Cardiac muscle cell (in vitro differentiated cells and primary cell): Measurements from ENCODE around the gene USP48. TPM values are rescaled to one million over a fixed set of nuclear protein-coding genes. Genes with fewer than 3 reads are reported as not detected.
A peak's percentile ranks its signal among the peaks of the same experiment; 100 is the strongest.

Experiments
- DNase-seq, 2 donors: peaks; one replicate each; pipeline versions ENCODE4 v3.0.0 to v3.0.0-alpha.2; 2010 to 2017; ENCODE audit warnings: low read depth in 1 of 2, low spot score in 1 of 2
- H3K27ac ChIP-seq: fragments of 200-600 bp; sonication (generic); 2 replicates; pipeline ENCODE4 v1.5.1; 2016
- H3K27me3 ChIP-seq: fragments of 200-600 bp; sonication (generic); 2 replicates; pipeline ENCODE4 v1.6.0; 2016; ENCODE audit warnings: control low read depth
- H3K36me3 ChIP-seq: fragments of 200-600 bp; sonication (generic); 2 replicates; pipeline ENCODE4 v1.5.1; 2016; ENCODE audit warnings: control low read depth
- H3K4me1 ChIP-seq: fragments of 200-600 bp; sonication (generic); 2 replicates; pipeline ENCODE4 v1.8.1; 2017; ENCODE audit warnings: low read depth, mild to moderate bottlenecking, mixed run types
- H3K4me3 ChIP-seq: fragments of 200-600 bp; sonication (generic); 2 replicates; pipeline ENCODE4 v1.5.1; 2016; ENCODE audit warnings: mild to moderate bottlenecking
- H3K9me3 ChIP-seq: fragments of 200-600 bp; sonication (generic); 2 replicates; pipeline ENCODE4 v1.5.1; 2017; ENCODE audit warnings: low read depth, mild to moderate bottlenecking, control low read depth
- CTCF ChIP-seq: IDR thresholded peaks from 2 replicates; pipeline ENCODE4 v1.5.1; 2012; ENCODE audit warnings: low read depth, mild to moderate bottlenecking, low read length
- polyA plus RNA-seq: library from polyadenylated mRNA; unstranded; fragments of >200 nt; fragmentation: Nextera tagmentation; extraction: Ambion mirVana; gene quantifications from 2 replicates; pipeline ENCODE4 v1.2.1, GENCODE V29; 2016
- total RNA-seq: library from RNA; depleted of rRNA; stranded (reverse); fragments of >200 nt; gene quantifications from 2 replicates; pipeline ENCODE4 v1.2.3, GENCODE V29; 2016

USP48 gene
- total and polyA plus RNA-seq, 2 experiments from 2014 or later: 29.6 to 52.4 TPM

- DNase-seq: peak in 1 of 2 donors; percentile 73
These were observed 33.8 kb upstream of the USP48 start for GRCh38 chr1:21816602-21817302.

DNA sequence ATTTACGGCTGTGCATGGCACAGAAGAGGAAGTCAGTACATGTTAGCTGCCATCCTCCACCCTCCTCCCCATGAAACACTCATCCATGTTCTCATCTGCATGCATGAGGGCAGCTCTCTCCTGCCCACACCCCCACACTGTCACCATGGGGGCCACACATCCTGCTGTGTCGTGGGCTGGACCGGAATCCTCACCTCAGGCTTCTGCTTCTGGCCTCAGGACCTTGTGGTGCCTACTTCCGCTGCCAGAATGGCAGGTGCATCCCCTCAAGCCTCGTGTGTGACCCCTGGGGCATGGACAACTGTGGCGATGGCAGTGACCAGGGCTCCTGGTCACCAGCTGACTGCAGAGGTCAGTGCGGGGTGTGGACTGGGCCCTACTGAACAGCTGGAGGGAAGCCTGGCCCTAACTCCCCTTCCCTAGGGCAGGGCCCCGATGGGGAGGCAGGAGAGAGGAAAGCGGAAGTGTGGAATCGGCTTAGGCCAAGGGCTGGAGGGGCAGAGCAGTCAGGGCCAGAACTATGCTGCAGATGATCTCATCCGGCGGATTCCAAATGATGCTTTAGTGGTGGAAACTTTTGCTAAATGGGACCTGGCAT, 32.9 kb upstream of the USP48 start:
- no peaks in the 10 kb centered on the region for H3K36me3 ChIP-seq
- no peak for DNase-seq
- no peak overlapping the region for H3K4me3 ChIP-seq
- H3K9me3 ChIP-seq: no peaks in the 10 kb centered on the region
- no peaks in the 10 kb centered on the region for H3K27me3 ChIP-seq
- no peak for TF ChIP-seq CTCF
- H3K4me1 ChIP-seq: no peaks in the 10 kb centered on the region
- H3K27ac ChIP-seq: no peak overlapping the region

More at GRCh38 chr1:21816602-21817302, 33.8 kb upstream of the USP48 start:
- Histone ChIP-seq H3K27ac (no peak overlapping the region), H3K36me3 (no peaks in the 10 kb centered on the region), H3K9me3 (no peaks in the 10 kb centered on the region), H3K27me3 (no peaks in the 10 kb centered on the region), H3K4me3 (no peak overlapping the region), H3K4me1 (no peaks in the 10 kb centered on the region)
- no peak for TF ChIP-seq CTCF

DNA sequence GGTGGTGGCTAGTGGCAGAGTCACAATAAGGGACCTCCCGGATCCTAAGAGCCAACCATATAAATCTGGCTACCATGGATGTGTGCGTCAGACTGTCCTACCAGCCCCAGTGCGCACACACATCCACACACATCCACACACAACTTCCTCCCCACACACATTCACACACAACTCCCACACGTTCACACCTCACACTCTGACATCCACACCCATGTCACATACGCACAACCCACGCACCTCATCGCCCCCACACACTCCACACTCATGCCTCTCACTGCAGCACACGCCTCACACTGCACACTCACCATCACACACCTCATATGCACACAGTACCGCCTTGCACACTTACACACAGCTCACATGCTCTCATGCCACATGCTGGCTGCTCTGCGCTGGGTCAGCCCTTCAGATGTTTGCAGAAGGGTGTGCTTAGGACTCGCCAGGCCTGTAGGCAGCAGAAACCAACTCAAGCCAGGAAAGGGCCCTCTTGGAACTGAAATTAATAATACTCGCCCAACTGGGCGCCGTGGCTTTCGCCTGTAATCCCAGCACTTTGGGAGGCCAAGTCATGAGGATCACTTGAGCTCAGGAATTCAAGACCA, 32.1 kb upstream of the USP48 start:
- H3K4me1 ChIP-seq: no peaks in the 10 kb centered on the region
- H3K36me3 ChIP-seq: no peaks in the 10 kb centered on the region
- H3K9me3 ChIP-seq: no peaks in the 10 kb centered on the region
- H3K4me3 ChIP-seq: no peak overlapping the region
- DNase-seq: no peak
- H3K27ac ChIP-seq: no peak overlapping the region
- no peak for TF ChIP-seq CTCF
- H3K27me3 ChIP-seq: no peaks in the 10 kb centered on the region

DNA sequence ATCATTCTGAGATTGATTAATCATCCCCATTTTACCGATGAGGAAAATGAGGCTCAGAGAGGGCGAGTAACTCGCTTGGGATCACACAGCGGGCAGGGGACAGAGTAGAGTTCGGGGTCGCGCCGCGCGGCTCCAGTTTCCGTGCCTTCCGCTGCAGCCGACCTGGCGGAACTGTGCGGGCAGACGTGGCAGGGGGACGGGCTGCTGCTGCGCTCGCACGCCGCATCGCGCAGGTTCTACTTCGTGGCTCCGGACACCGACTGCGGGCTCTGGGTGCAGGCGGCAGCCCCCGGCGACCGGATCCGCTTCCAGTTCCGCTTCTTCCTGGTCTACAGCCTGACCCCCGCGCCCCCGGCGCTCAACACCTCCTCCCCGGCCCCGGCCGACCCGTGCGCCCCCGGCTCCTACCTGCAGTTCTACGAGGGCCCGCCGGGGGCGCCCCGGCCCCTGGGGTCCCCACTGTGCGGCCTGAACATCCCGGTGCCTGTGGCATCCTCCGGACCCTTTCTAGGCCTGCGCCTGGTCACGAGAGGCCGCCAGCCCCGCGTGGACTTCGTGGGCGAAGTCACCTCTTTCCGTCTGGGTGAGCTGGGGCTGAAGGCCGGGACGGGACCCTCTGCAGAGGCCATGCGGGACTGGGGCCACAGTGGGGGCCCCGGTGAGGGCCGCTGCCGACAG, 31.4 kb upstream of the USP48 start:
- H3K4me1 ChIP-seq: no peaks in the 10 kb centered on the region
- H3K27ac ChIP-seq: no peak overlapping the region
- peak overlapping the region; percentile 42 for H3K4me3 ChIP-seq
- no peaks in the 10 kb centered on the region for H3K9me3 ChIP-seq
- no peaks in the 10 kb centered on the region for H3K27me3 ChIP-seq
- TF ChIP-seq CTCF: peak; percentile 76
- DNase-seq: peak; percentile 44 to 66
- no peaks in the 10 kb centered on the region for H3K36me3 ChIP-seq

DNA sequence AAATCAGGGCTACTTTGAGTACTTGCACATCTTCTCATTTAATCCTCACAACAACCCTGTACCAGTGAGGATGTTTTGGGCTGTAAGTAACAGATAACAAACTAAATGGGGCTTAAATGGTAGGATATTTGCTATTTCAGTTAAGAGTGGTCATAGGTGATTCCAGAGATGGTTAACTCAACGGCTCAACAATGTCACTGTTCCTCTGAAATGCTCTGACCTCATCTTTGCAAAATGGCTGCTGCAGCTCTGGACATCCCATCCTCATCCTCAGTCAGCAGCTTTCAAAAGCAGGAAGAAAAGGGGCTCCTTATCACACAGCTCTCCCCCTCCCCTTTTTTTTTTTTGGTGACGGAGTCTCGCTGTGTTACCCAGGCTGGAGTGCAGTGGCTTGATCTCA, 30.6 kb upstream of the USP48 start:
- H3K27ac ChIP-seq: no peak overlapping the region
- no peak for DNase-seq
- H3K4me1 ChIP-seq: no peaks in the 10 kb centered on the region
- H3K9me3 ChIP-seq: no peaks in the 10 kb centered on the region
- no peak for TF ChIP-seq CTCF
- no peak overlapping the region for H3K4me3 ChIP-seq
- H3K36me3 ChIP-seq: no peaks in the 10 kb centered on the region
- no peaks in the 10 kb centered on the region for H3K27me3 ChIP-seq
